Liver (tissue), 3 donors: ENCODE results near the gene CAPG.

Source experiments
- CTCF ChIP-seq: fragments of 150-350 bp; IDR thresholded peaks from 2 replicates; pipeline ENCODE4 v1.5.1; 2017; ENCODE audit warnings: improper control_type of control experiment, low read depth, low read length; ENCODE audit not compliant: missing input control
- MAX ChIP-seq: IDR thresholded peaks from 2 replicates; pipeline ENCODE4 v1.6.1; 2016; ENCODE audit warnings: antibody characterized with exemption
- RAD21 ChIP-seq, 2 donors: IDR thresholded peaks; 2 replicates each; pipeline ENCODE4 v1.6.1; 2016; ENCODE audit warnings: antibody characterized with exemption in 2 of 2, mild to moderate bottlenecking in 2 of 2
- REST ChIP-seq: IDR thresholded peaks from 2 replicates; pipeline ENCODE4 v1.6.1; 2016; ENCODE audit warnings: antibody characterized with exemption, mild to moderate bottlenecking
- RXRA ChIP-seq, 2 donors: IDR thresholded peaks; 2 replicates each; pipeline ENCODE4 v1.6.1; 2017 to 2018; ENCODE audit warnings: antibody characterized with exemption in 2 of 2, mild to moderate bottlenecking in 1 of 2
- SP1 ChIP-seq: IDR thresholded peaks from 2 replicates; pipeline ENCODE4 v1.6.1; 2018; ENCODE audit warnings: antibody characterized with exemption, mild to moderate bottlenecking
- ZBTB33 ChIP-seq: IDR thresholded peaks from 2 replicates; pipeline ENCODE4 v1.6.1; 2016; ENCODE audit warnings: antibody characterized with exemption
- donor health status: healthy.
- donor health status: healthy.

GRCh38 chr2:85421260-85422071 lies 11.3 kb upstream of the CAPG start:
- TF ChIP-seq MAX, result peak; percentile 30
- no peak for TF ChIP-seq CTCF
- no peak for TF ChIP-seq REST
- peak; percentile 17 for TF ChIP-seq ZBTB33
- TF ChIP-seq SP1, result peak; percentile 80
- peak; percentile 79 to 82 for TF ChIP-seq RXRA (IDR thresholded peaks at IDR 0.05)
- peak in 1 of 2 donors; percentile 35 for TF ChIP-seq RAD21 (IDR thresholded peaks at IDR 0.05)
